GM23338 (cell line): Measurements from ENCODE around the gene FTO. TPM values are rescaled to one million over a fixed set of nuclear protein-coding genes. Genes with fewer than 3 reads are reported as not detected.

ENCODE experiments used
- ATAC-seq: fragments of 200-7000 bp; cut with Tn5 transposase; 3 replicates; pipeline ENCODE4 v1.9.1; 2020
- DNase-seq: peaks from one replicate; pipeline ENCODE4 v3.0.0-alpha.2; 2015; ENCODE audit warnings: low spot score
- H2AFZ ChIP-seq: fragments of 200-600 bp; sonication (generic); 2 replicates; pipeline ENCODE4 v1.8.0; 2016; ENCODE audit warnings: antibody characterized with exemption, mild to moderate bottlenecking, moderate library complexity
- H3F3A ChIP-seq: fragments of 200-600 bp; sonication (generic); replicated peaks from 2 replicates; pipeline ENCODE4 v1.8.0; 2017; ENCODE audit warnings: antibody characterized with exemption, mixed run types, low read depth
- H3K27ac ChIP-seq: fragments of 200-600 bp; sonication (generic); 2 replicates; pipeline ENCODE4 v1.6.1; 2016; ENCODE audit warnings: low read depth
- H3K27me3 ChIP-seq: fragments of 200-600 bp; sonication (generic); 2 replicates; pipeline ENCODE4 v1.8.0; 2016; ENCODE audit warnings: mild to moderate bottlenecking, mixed run types, moderate library complexity; ENCODE audit not compliant: insufficient read depth
- H3K36me3 ChIP-seq: fragments of 200-600 bp; sonication (generic); 2 replicates; pipeline ENCODE4 v1.8.0; 2016; ENCODE audit warnings: mild to moderate bottlenecking; ENCODE audit not compliant: insufficient read depth
- H3K4me1 ChIP-seq: fragments of 200-600 bp; sonication (generic); 2 replicates; pipeline ENCODE4 v1.8.0; 2016; ENCODE audit warnings: mild to moderate bottlenecking, moderate library complexity; ENCODE audit not compliant: insufficient read depth
- H3K4me2 ChIP-seq: fragments of 200-600 bp; sonication (generic); 2 replicates; pipeline ENCODE4 v1.7.1; 2017; ENCODE audit warnings: mixed run types
- H3K4me3 ChIP-seq: fragments of 200-600 bp; sonication (generic); 2 replicates; pipeline ENCODE4 v1.6.1; 2016; ENCODE audit warnings: mixed run types
- H3K79me2 ChIP-seq: fragments of 200-600 bp; sonication (generic); replicated peaks from 2 replicates; pipeline ENCODE4 v1.8.0; 2017; ENCODE audit warnings: mild to moderate bottlenecking; ENCODE audit not compliant: insufficient read depth
- H3K9me2 ChIP-seq: fragments of 200-600 bp; sonication (generic); 2 replicates; pipeline ENCODE4 v1.8.0; 2017; ENCODE audit not compliant: insufficient read depth
- H4K20me1 ChIP-seq: fragments of 200-600 bp; sonication (generic); replicated peaks from 2 replicates; pipeline ENCODE4 v1.8.0; 2017; ENCODE audit warnings: mild to moderate bottlenecking; ENCODE audit not compliant: insufficient read depth
- H3K27ac Mint-ChIP-seq: 2 replicates; pipeline ENCODE4 v1.8.0; 2020; ENCODE audit warnings: inconsistent platforms, mild to moderate bottlenecking, moderate library complexity, mixed read lengths
- H3K27me3 Mint-ChIP-seq: 3 replicates; pipeline ENCODE4 v1.8.0; 2022; ENCODE audit warnings: low read depth, mild to moderate bottlenecking, moderate library complexity, mixed read lengths, inconsistent platforms; ENCODE audit not compliant: insufficient read depth, poor library complexity
- H3K36me3 Mint-ChIP-seq: 3 replicates; pipeline ENCODE4 v1.8.0; 2021; ENCODE audit warnings: low read depth, mild to moderate bottlenecking, inconsistent platforms, moderate library complexity, mixed read lengths
- H3K4me1 Mint-ChIP-seq: 3 replicates; pipeline ENCODE4 v1.8.0; 2020; ENCODE audit warnings: mild to moderate bottlenecking, inconsistent platforms, mixed read lengths
- H3K4me3 Mint-ChIP-seq: 3 replicates; pipeline ENCODE4 v1.8.0; 2021; ENCODE audit warnings: moderate library complexity, mild to moderate bottlenecking, inconsistent platforms, mixed read lengths
- H3K9me3 Mint-ChIP-seq: 3 replicates; pipeline ENCODE4 v1.8.0; 2020; ENCODE audit warnings: moderate library complexity, mild to moderate bottlenecking, inconsistent platforms, mixed read lengths
- CREB1 ChIP-seq: fragments of 250-450 bp; sonication (Bioruptor Pico); IDR thresholded peaks from 2 replicates; pipeline ENCODE4 v1.5.0; 2020; ENCODE audit warnings: low read depth, mild to moderate bottlenecking, moderate library complexity
- CTCF ChIP-seq, 2 experiments: fragments of 200-600 bp in 1 of 2; sonication (generic) in 1 of 2; conservative IDR thresholded peaks; 2 replicates each; pipeline versions ENCODE4 v1.5.1 to v1.6.1; 2016 to 2017; ENCODE audit warnings: antibody characterized with exemption in 2 of 2, low read depth in 2 of 2, mild to moderate bottlenecking in 2 of 2, moderate library complexity in 1 of 2
- ETS1 ChIP-seq: IDR thresholded peaks from 2 replicates; pipeline ENCODE4 v1.6.1; 2016; ENCODE audit warnings: antibody characterized with exemption
- EZH2 ChIP-seq: fragments of 200-600 bp; sonication (generic); IDR thresholded peaks from one replicate; pipeline ENCODE4 v1.8.0; 2017; ENCODE audit warnings: antibody characterized with exemption, mild to moderate bottlenecking, low read depth; ENCODE audit not compliant: unreplicated experiment
- EZH2phosphoT487 ChIP-seq: fragments of 200-600 bp; sonication (generic); IDR thresholded peaks from one replicate; pipeline ENCODE4 v1.8.1; 2018; ENCODE audit warnings: antibody characterized with exemption; ENCODE audit not compliant: unreplicated experiment
- JUNB ChIP-seq: IDR thresholded peaks from one replicate; pipeline ENCODE4 v1.6.1; 2016; ENCODE audit warnings: antibody characterized with exemption; ENCODE audit not compliant: unreplicated experiment
- NANOG ChIP-seq: IDR thresholded peaks from 2 replicates; pipeline ENCODE4 v1.6.1; 2016; ENCODE audit warnings: antibody characterized with exemption, borderline replicate concordance
- POLR2AphosphoS5 ChIP-seq: IDR thresholded peaks from 2 replicates; pipeline ENCODE4 v1.6.1; 2016; ENCODE audit warnings: antibody characterized with exemption, low read depth
- REST ChIP-seq: IDR thresholded peaks from one replicate; pipeline ENCODE4 v1.6.1; 2018; ENCODE audit warnings: antibody characterized with exemption; ENCODE audit not compliant: unreplicated experiment
- STAT1 ChIP-seq: IDR thresholded peaks from one replicate; pipeline ENCODE4 v1.6.1; 2016; ENCODE audit warnings: antibody characterized with exemption; ENCODE audit not compliant: unreplicated experiment
- ZNF114 ChIP-seq: fragments of 250-450 bp; sonication (Bioruptor Pico); IDR thresholded peaks from 2 replicates; pipeline ENCODE4 v1.5.0; 2020; ENCODE audit warnings: mild to moderate bottlenecking, moderate library complexity
- ZNF331 ChIP-seq: fragments of 250-450 bp; sonication (Bioruptor Pico); IDR thresholded peaks from 2 replicates; pipeline ENCODE4 v1.5.0; 2020; ENCODE audit warnings: low read depth, mild to moderate bottlenecking, moderate library complexity
- ZNF462 ChIP-seq: fragments of 250-450 bp; sonication (Bioruptor Pico); IDR thresholded peaks from 2 replicates; pipeline ENCODE4 v1.5.0; 2020; ENCODE audit warnings: mild to moderate bottlenecking, moderate library complexity
- polyA plus RNA-seq: library from polyadenylated mRNA; unstranded; fragments of >200 nt; fragmentation: Nextera tagmentation; extraction: Ambion mirVana; gene quantifications from 2 replicates; pipeline ENCODE4 v1.2.1, GENCODE V29; 2016
- total RNA-seq: library from RNA; depleted of rRNA; stranded (reverse); fragments of >200 nt; shearing (Covaris generic); gene quantifications from 2 replicates; pipeline ENCODE4 v1.2.3, GENCODE V29; 2014

The FTO gene
- total and polyA plus RNA-seq, 2 experiments from 2014 or later, result 17.7 to 69.6 TPM

GRCh38 chr16:53780051-53780450 is 76.1 kb downstream of the FTO start:
- no peak overlapping the region for H3K4me2 ChIP-seq
- DNase-seq (no peak), ATAC-seq (no peak; the same call in 2 of the 3 replicates)
- no peaks in the 10 kb centered on the region for H3F3A ChIP-seq
- H3K36me3 Mint-ChIP-seq, result no peaks in the 10 kb centered on the region
- no peak overlapping the region for H3K4me3 Mint-ChIP-seq
- no peaks in the 10 kb centered on the region for H3K36me3 ChIP-seq
- H4K20me1 ChIP-seq, result peaks cover 3% of the 10 kb centered on the region
- H3K27ac Mint-ChIP-seq, result no peak overlapping the region
- H3K9me3 Mint-ChIP-seq, result no peaks in the 10 kb centered on the region
- peaks cover 31% of the 10 kb centered on the region for H3K4me1 Mint-ChIP-seq
- no peaks in the 10 kb centered on the region for H3K27me3 Mint-ChIP-seq
- no peaks in the 10 kb centered on the region for H3K27me3 ChIP-seq
- TF ChIP-seq ZNF331 (CRISPR knock-in tag), result no peak
- no peak for TF ChIP-seq ETS1
- TF ChIP-seq POLR2AphosphoS5, result no peak
- TF ChIP-seq EZH2phosphoT487, result no peak
- no peak for TF ChIP-seq NANOG
- no peak for TF ChIP-seq ZNF462 (CRISPR knock-in tag)
- TF ChIP-seq JUNB, result no peak
- TF ChIP-seq CREB1 (CRISPR knock-in tag), result no peak
- no peak for TF ChIP-seq STAT1
- TF ChIP-seq EZH2, result no peak
- TF ChIP-seq CTCF (conservative IDR thresholded peaks at IDR 0.05; ENCODE audit: low read depth in 2 of 2), result no peak
- TF ChIP-seq ZNF114 (CRISPR knock-in tag), result no peak
- no peak for TF ChIP-seq REST
- peaks cover 43% of the 10 kb centered on the region for H3K79me2 ChIP-seq
- peaks cover 32% of the 10 kb centered on the region for H3K4me1 ChIP-seq
- H2AFZ ChIP-seq, result no peak overlapping the region
- H3K4me3 ChIP-seq, result no peak overlapping the region
- H3K27ac ChIP-seq, result no peak overlapping the region
- no peaks in the 10 kb centered on the region for H3K9me2 ChIP-seq
